CD4-positive, alpha-beta T cell treated with Interleukin-17A for 4 hours (primary cell): Measurements from ENCODE around the gene MTHFD2L.
"Not testable (repeated sequence)": the region's sequence is repeated elsewhere in the genome, so short reads cannot be mapped to it uniquely, and the experiment has no call there.

Experiments
- DNase-seq: peaks from one replicate; pipeline ENCODE4 v3.0.0-alpha.2; 2020; ENCODE audit warnings: mixed read lengths

The MTHFD2L gene

GRCh38 chr4:74157561-74158465 lies at the start of gene MTHFD2L:
Gene MTHFD2L, plus strand, starts transcription at chr4:74158118. Its CDS starts 21 bp downstream, at chr4:74158139.
- DNase-seq: peak; percentile 84

- DNase-seq: no peak
These were observed 49.3 kb upstream of the MTHFD2L start for GRCh38 chr4:74108457-74109115.

GRCh38 chr4:74109116-74109869 lies 48.6 kb upstream of the MTHFD2L start:
- DNase-seq: no peak

- no peak for DNase-seq
These were observed 47.9 kb upstream of the MTHFD2L start for GRCh38 chr4:74109870-74110605.

- no peak for DNase-seq
These were observed 47.2 kb upstream of the MTHFD2L start for GRCh38 chr4:74110670-74111069.

- no peak for DNase-seq
These were observed 46.5 kb upstream of the MTHFD2L start for GRCh38 chr4:74111306-74111975.

GRCh38 chr4:74111990-74112389 lies 45.9 kb upstream of the MTHFD2L start:
- DNase-seq: no peak

- no peak for DNase-seq
These were observed 45.4 kb upstream of the MTHFD2L start for GRCh38 chr4:74112399-74113105.

GRCh38 chr4:74114234-74114633 lies 43.7 kb upstream of the MTHFD2L start:
- no peak for DNase-seq

- no peak for DNase-seq
These were observed 40.8 kb upstream of the MTHFD2L start for GRCh38 chr4:74117024-74117534.

- DNase-seq: no peak
These were observed 39.1 kb upstream of the MTHFD2L start for GRCh38 chr4:74118600-74119338.

GRCh38 chr4:74120086-74120485 lies 37.8 kb upstream of the MTHFD2L start:
- no peak for DNase-seq

- DNase-seq: no peak
These were observed 36.0 kb upstream of the MTHFD2L start for GRCh38 chr4:74121643-74122579.

- DNase-seq: no peak
These were observed 34.7 kb upstream of the MTHFD2L start for GRCh38 chr4:74123065-74123728.

- DNase-seq: no peak
These were observed 32.9 kb upstream of the MTHFD2L start for GRCh38 chr4:74125029-74125428.

- DNase-seq: no peak
These were observed 30.2 kb upstream of the MTHFD2L start for GRCh38 chr4:74127745-74128144.

- not testable (repeated sequence) for DNase-seq
These were observed 27.1 kb upstream of the MTHFD2L start for GRCh38 chr4:74130843-74131242.

GRCh38 chr4:74132188-74132587 lies 25.7 kb upstream of the MTHFD2L start:
- DNase-seq: not testable (repeated sequence)

- DNase-seq: no peak
These were observed 25.0 kb upstream of the MTHFD2L start for GRCh38 chr4:74132944-74133343.
